BJ (cell line): Measurements from ENCODE around the gene NTRK3. TPM values are rescaled to one million over a fixed set of nuclear protein-coding genes. Genes with fewer than 3 reads are reported as not detected.

ENCODE experiments used
- CTCF ChIA-PET: fragments of 350-600 bp; formaldehyde crosslinking; extraction: SDS; loops from one replicate; lab custom pipeline; 2021; ENCODE audit warnings: antibody characterized with exemption, inconsistent platforms; lab: Yijun Ruan, JAX
- POLR2A ChIA-PET: fragments of 300-600 bp; sonication (Branson Sonifier 250); formaldehyde crosslinking; extraction: SDS; loops from one replicate; lab custom pipeline; 2021; ENCODE audit warnings: antibody characterized with exemption; lab: Charles Lee
- DNase-seq: peaks from one replicate; pipeline ENCODE4 v3.0.0-alpha.2; 2011; ENCODE audit warnings: low read depth
- H3K27me3 ChIP-seq: 2 replicates; pipeline ENCODE4 v1.6.0; 2011; ENCODE audit warnings: low read length; ENCODE audit not compliant: control insufficient read depth, insufficient read depth
- H3K36me3 ChIP-seq: 2 replicates; pipeline ENCODE4 v1.5.1; 2011; ENCODE audit warnings: low read length; ENCODE audit not compliant: control insufficient read depth, insufficient read depth
- H3K4me3 ChIP-seq: 2 replicates; pipeline ENCODE4 v1.5.1; 2011; ENCODE audit warnings: low read depth, mild to moderate bottlenecking, control low read depth, low read length
- polyA plus RNA-seq: library from polyadenylated mRNA; depleted of rRNA; stranded (reverse); fragments of >200 nt; gene quantifications from 2 replicates; pipeline ENCODE4 v1.2.3, GENCODE V29; 2011
- TF ChIP-seq, protein P1 (sequence below): IDR thresholded peaks from 2 replicates; pipeline ENCODE4 v1.5.1; 2011; ENCODE audit warnings: low read depth, mild to moderate bottlenecking, control low read depth, inconsistent platforms, low read length, moderate library complexity; ENCODE audit not compliant: insufficient read depth

NTRK3 gene
- polyA plus RNA-seq, 1 experiment = 0.12 TPM

DNA sequence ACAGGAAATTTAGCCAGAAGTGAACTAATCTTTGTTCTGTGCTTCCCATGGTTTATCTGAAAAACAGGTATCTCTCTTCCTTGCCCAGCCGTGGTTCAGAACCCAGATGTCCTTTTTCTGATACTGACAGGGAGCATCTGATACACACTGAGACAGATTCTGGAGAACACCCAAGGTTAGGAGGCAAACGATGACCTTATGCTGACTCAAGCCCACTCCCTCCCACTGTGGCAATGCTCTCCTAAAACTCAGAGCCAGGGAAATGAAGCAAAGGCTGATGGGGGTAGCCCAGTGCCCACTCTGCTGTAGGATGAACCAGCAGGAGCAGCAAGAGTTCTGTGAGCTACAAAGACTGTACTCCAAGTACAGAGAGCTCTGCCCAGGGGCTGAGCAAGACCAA, 225.1 kb downstream of the NTRK3 start:
- TF ChIP-seq, protein P1, sequence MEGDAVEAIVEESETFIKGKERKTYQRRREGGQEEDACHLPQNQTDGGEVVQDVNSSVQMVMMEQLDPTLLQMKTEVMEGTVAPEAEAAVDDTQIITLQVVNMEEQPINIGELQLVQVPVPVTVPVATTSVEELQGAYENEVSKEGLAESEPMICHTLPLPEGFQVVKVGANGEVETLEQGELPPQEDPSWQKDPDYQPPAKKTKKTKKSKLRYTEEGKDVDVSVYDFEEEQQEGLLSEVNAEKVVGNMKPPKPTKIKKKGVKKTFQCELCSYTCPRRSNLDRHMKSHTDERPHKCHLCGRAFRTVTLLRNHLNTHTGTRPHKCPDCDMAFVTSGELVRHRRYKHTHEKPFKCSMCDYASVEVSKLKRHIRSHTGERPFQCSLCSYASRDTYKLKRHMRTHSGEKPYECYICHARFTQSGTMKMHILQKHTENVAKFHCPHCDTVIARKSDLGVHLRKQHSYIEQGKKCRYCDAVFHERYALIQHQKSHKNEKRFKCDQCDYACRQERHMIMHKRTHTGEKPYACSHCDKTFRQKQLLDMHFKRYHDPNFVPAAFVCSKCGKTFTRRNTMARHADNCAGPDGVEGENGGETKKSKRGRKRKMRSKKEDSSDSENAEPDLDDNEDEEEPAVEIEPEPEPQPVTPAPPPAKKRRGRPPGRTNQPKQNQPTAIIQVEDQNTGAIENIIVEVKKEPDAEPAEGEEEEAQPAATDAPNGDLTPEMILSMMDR = no peak
- DNase-seq = no peak
- Histone ChIP-seq H3K36me3 (no peaks in the 10 kb centered on the region), H3K27me3 (no peaks in the 10 kb centered on the region), H3K4me3 (no peak overlapping the region)
- CTCF ChIA-PET = no interaction called here
- POLR2A ChIA-PET = no interaction called here

DNA sequence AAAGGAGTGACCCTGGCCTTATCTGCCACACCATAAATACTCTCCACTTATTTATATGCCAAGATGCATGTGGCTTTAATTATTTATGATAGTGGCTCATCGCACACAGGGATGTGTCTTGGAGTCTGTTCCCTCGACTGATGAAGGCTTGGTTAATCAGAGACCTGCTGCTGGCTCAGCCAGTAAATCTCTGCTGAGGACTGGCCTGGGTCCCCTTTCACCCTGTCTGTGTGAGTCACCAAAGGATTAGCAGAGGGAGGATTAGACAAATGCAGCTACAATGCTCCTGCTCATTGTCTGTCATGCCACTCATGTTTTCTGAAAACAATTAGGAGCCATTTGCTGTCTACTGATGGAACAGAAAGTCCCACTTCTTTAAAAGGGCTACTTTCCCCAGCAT, 226.8 kb downstream of the NTRK3 start:
- Histone ChIP-seq H3K4me3 (no peak overlapping the region), H3K36me3 (no peaks in the 10 kb centered on the region), H3K27me3 (no peaks in the 10 kb centered on the region)
- ChIA-PET CTCF (no interaction called here), POLR2A (no interaction called here)
- TF ChIP-seq, protein P1 = no peak
- DNase-seq = no peak

DNA sequence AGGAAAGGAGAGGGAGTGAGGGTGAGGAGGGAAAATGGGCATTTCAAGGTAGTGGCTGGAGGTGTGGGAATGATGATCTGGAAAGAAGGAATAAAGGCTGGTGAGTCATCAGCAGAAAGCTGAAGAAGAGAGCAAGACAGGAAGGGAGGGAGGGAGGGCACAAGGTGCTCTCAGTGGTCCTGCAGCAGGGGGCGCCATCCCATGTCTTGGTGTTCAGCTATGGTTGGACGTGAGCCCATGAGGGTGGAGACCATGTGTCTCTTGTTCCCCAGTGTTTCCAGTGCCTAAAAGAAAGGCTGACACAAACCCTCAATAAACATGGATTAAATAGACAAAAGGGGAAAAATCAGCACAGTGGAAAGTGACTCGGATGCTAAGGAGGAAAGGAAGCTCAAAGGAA, 228.5 kb downstream of the NTRK3 start:
- no peak for DNase-seq
- ChIA-PET POLR2A (no interaction called here), CTCF (no interaction called here)
- Histone ChIP-seq H3K36me3 (no peaks in the 10 kb centered on the region), H3K27me3 (no peaks in the 10 kb centered on the region), H3K4me3 (no peak overlapping the region)
- TF ChIP-seq, protein P1 = no peak

DNA sequence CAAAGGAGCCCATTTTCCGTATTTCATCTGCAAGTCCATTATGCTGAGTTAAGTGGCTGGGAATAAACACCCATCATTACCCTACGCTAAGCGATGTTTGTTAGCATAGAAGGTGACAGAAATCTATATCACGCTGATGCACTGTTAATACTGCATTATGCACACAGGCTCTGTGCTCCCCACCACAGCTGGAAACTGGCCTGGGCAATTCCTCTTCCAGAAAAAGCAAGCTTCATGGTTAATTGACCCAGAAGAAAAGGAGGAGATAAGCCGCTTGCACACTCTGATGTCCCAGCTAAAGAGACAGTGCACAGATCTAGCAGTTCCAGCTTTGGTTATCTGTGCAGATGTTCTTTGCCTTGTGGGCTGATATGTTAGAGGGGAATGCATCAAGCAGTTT, 232.6 kb downstream of the NTRK3 start:
- TF ChIP-seq, protein P1 = no peak
- ChIA-PET CTCF (interaction anchor here (1.3 kb wide), 1 partner anchor 26 kb away, joined by 3 read pairs; no protein-coding TSS in a partner anchor), POLR2A (no interaction called here)
- no peak for DNase-seq
- H3K27me3 ChIP-seq = no peaks in the 10 kb centered on the region
- no peaks in the 10 kb centered on the region for H3K36me3 ChIP-seq
- H3K4me3 ChIP-seq = no peak overlapping the region

DNA sequence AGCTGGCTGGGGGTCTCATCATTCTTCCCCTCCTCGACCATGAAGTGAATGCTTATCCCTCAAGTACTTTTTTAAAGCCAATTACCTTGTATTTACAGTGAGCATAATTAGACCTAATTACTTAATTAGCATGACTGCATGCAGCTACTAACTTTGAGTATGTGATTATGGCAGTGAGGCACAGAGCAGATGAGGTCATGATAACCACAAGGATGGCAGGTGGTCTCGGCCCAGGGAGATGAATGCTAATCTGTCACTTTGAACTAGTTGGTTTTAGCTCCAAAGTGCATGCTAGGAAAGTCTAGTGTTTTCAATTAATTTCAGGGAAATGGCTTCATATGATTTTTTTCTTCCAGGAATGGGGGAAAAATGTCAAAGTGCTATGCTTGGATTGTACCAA, 233.8 kb downstream of the NTRK3 start:
- CTCF ChIA-PET = no interaction called here
- Histone ChIP-seq H3K4me3 (no peak overlapping the region), H3K36me3 (no peaks in the 10 kb centered on the region), H3K27me3 (no peaks in the 10 kb centered on the region)
- TF ChIP-seq, protein P1 = no peak
- POLR2A ChIA-PET = no interaction called here
- no peak for DNase-seq
